ENCODE results near the gene RALGPS2. TPM values are rescaled to one million over a fixed set of nuclear protein-coding genes. Genes with fewer than 3 reads are reported as not detected.
A peak's percentile ranks its signal among the peaks of the same experiment; 100 is the strongest.

RALGPS2 gene
- total RNA-seq, 1 donor from 2014 or later, result 29.8 TPM

DNA sequence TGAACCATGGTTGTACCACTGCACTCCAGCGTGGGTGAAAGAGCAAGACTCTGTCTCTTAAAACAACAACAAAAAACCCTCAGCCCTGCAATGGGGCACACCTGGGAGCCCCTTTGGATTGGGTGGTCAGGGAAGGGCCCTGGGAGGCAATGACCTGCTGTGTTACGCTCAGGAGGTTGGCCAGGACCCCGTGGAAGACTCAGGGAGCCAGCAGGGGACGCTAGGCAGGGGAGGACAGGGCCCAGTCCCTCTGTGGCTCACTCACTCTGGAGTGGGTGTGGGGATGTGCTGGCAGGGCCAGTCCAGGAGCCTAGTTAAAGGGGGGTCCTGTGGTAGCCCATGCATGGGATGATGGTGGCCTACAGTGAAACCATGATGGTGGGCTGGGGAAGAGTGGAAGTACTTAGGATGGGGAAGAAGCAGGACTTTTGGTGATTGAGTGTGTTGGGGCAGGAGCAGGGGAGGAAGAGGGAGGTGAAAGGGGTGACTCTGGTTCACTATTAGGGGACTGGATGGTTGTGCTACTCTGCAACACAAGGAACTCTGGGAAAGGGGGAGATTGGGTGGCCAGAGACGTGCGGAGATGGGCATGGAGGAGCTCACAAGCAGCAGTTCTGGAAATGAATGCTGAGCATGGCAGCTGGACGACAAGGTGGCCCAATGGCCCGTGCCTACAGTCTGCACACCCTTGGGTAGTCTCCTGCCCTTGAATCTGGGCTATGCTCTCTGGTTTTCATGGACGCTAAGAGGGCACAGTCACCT lies 244.4 kb downstream of the RALGPS2 start:
- no peak for DNase-seq (ENCODE audit: low spot score)
- peaks cover 9% of the 10 kb centered on the region for H3K4me1 Mint-ChIP-seq (ENCODE audit: unreplicated experiment)
- peaks cover 7% of the 10 kb centered on the region for H3K27me3 Mint-ChIP-seq (ENCODE audit: unreplicated experiment)
- H3K4me3 Mint-ChIP-seq (ENCODE audit: unreplicated experiment), result no peak overlapping the region
- TF ChIP-seq, protein P1, sequence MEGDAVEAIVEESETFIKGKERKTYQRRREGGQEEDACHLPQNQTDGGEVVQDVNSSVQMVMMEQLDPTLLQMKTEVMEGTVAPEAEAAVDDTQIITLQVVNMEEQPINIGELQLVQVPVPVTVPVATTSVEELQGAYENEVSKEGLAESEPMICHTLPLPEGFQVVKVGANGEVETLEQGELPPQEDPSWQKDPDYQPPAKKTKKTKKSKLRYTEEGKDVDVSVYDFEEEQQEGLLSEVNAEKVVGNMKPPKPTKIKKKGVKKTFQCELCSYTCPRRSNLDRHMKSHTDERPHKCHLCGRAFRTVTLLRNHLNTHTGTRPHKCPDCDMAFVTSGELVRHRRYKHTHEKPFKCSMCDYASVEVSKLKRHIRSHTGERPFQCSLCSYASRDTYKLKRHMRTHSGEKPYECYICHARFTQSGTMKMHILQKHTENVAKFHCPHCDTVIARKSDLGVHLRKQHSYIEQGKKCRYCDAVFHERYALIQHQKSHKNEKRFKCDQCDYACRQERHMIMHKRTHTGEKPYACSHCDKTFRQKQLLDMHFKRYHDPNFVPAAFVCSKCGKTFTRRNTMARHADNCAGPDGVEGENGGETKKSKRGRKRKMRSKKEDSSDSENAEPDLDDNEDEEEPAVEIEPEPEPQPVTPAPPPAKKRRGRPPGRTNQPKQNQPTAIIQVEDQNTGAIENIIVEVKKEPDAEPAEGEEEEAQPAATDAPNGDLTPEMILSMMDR (IDR thresholded peaks at IDR 0.05; ENCODE audit: unreplicated experiment), result no peak
- H3K27ac Mint-ChIP-seq (ENCODE audit: unreplicated experiment), result peak overlapping the region; percentile 27
- peaks cover 11% of the 10 kb centered on the region for H3K36me3 Mint-ChIP-seq (ENCODE audit: low read depth, unreplicated experiment)
- no peaks in the 10 kb centered on the region for H3K9me3 Mint-ChIP-seq (ENCODE audit: unreplicated experiment)

DNA sequence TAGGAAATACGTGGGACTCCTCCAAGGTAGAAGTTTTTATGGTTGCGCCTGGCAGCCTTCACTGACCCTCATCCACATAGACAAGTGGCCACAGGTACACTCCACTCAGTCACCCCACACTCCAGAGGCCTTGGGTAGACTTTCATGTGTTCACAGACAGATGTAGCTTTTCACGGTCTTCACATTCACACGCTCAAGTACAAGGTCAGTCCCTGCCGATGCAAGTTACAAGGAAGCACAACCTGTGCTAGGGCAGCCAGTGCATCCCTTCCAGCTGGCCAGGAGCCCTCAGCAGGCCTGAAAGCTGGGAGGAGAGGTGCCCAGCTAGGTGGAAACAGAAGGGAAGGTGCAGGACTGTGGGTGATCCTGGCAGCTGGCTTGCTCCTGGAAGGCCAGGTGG lies 245.1 kb downstream of the RALGPS2 start:
- H3K4me1 Mint-ChIP-seq (ENCODE audit: unreplicated experiment), result peaks cover 9% of the 10 kb centered on the region
- H3K36me3 Mint-ChIP-seq (ENCODE audit: low read depth, unreplicated experiment), result peaks cover 12% of the 10 kb centered on the region
- H3K4me3 Mint-ChIP-seq (ENCODE audit: unreplicated experiment), result no peak overlapping the region
- H3K9me3 Mint-ChIP-seq (ENCODE audit: unreplicated experiment), result no peaks in the 10 kb centered on the region
- no peak for DNase-seq (ENCODE audit: low spot score)
- H3K27me3 Mint-ChIP-seq (ENCODE audit: unreplicated experiment), result peaks cover 8% of the 10 kb centered on the region
- H3K27ac Mint-ChIP-seq (ENCODE audit: unreplicated experiment), result no peak overlapping the region
- TF ChIP-seq, protein P1 (IDR thresholded peaks at IDR 0.05; ENCODE audit: unreplicated experiment), result no peak

Small RNA genes within 50 kb of the gene (microRNA-seq; reads per million reads assigned to microRNA genes)
- not detected for gene MIR4424 (ENCODE audit: unreplicated experiment)

Other genes with a start within 250 kb of the RALGPS2 start
- gene CLEC20A, start 228.3 kb upstream of the RALGPS2 start, total RNA-seq (ENCODE audit: unreplicated experiment), result not detected
- not detected for gene TEX35, start 212.1 kb upstream of the RALGPS2 start, total RNA-seq (ENCODE audit: unreplicated experiment)
- gene ANGPTL1, start 145.8 kb downstream of the RALGPS2 start, total RNA-seq (ENCODE audit: unreplicated experiment), result not detected